MV-4-11 (cell line): ENCODE data around the gene GPATCH11.

Source experiments
- DNase-seq: peaks from one replicate; lab custom pipeline; 2025; lab: John Stamatoyannopoulos, UW

The GPATCH11 gene

DNA sequence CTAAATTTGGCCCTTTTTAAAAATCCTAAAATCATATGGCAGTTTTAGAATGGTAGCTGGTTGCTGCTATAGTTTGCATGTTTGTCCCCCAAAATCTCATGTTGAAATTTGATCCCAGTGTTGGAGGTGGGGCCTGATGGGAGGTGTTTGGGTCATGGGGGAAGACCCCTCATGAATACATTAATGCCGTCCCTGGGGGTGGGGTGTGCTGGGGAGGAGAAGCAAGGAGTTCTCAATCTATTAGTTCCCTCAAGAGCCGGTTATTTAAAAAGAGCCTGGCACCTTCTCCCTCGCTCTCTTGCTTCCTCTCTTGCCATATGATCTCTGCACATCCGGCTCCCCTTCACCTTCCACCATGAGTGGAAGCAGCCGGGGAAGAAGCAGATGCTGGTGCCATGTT is 20.8 kb downstream of the GPATCH11 start:
- DNase-seq = no peak

GRCh38 chr2:37109523-37109922 is 25.2 kb downstream of the GPATCH11 start:
- no peak for DNase-seq

- no peak for DNase-seq
Observed at GRCh38 chr2:37110306-37111212, 26.2 kb downstream of the GPATCH11 start.

DNA sequence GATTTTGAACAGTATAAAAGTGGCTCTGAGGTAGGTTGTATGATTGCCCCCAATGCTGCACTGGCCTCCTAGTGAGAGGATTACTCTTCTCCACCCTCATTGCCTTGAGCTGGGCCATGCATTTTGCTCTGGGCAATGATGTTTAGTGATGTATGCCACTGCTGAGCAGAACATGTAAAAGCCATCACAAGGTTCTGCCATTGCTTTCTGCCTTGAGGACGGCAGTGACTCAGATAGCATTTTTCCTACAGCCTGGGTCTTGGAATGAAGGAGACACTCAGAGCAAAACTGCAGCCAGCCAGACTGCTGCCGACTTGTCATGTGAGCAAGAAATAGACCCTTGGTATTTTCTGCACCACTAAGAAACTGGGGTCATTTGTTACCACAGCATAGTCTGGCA is 27.6 kb downstream of the GPATCH11 start:
- DNase-seq = no peak

DNA sequence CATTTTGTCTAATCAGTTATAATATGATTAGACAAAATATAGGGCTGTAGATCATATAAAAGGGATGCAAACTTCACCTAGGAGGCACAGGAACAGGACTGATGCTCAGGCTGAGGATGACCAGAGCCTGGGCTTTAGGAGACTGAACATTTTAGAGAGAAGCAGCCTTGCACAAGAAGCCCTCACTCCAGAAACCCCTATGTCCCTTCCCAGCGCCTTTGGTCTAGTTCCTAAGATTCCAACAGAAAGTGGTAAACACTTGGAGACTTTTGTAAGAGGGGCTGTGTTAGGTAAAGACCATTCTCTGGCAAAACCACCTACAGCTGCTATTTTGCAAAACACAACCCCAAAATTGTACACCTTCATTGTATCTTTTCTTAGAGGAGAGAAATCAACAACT is 33.2 kb downstream of the GPATCH11 start:
- no peak for DNase-seq

GRCh38 chr2:37119157-37119556 is 34.8 kb downstream of the GPATCH11 start:
- peak; percentile 7 for DNase-seq

DNA sequence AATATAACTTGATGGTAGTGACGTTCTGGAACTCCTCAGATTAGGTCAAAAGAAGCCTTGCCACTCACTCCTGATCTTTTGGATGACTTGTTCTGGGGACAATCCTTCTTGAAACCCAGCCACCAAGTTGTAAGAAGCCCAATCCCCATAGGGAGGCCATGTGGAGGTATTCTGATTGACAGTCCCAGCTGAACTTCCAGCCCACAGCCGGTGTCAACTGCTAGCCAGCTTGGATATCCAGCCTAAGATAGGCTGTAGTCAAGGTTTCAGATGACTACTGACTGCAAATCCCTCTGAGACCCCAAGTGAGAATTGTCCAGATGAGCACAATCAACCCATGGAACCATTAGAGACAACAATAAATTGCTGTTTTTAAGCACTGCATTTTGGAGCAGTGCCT is 41.1 kb downstream of the GPATCH11 start:
- DNase-seq = no peak

- no peak for DNase-seq
Observed at GRCh38 chr2:37132914-37133313, 48.6 kb downstream of the GPATCH11 start.

- DNase-seq = no peak
Observed at GRCh38 chr2:37142546-37142945, 58.2 kb downstream of the GPATCH11 start.

DNA sequence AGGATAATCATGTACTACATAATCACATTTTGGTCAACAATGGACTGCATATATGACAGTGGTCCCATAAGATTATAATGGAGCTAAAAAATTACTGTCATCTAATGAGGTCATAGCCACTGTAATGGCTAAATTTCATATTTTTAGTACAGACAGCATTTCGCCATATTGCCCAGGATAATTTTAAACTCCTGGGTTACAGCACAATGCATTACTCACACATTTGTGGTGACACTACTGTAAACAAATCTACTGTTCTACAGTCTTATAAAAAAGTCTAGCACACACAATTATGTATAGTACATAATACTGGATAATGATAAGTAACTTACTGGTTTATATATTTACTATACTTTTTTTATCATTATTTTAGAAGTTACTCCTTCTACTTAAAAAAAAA is 59.7 kb downstream of the GPATCH11 start:
- peak; percentile 79 for DNase-seq

- no peak for DNase-seq
Observed at GRCh38 chr2:37146062-37146461, 61.7 kb downstream of the GPATCH11 start.

GRCh38 chr2:37148325-37148724 is 64.0 kb downstream of the GPATCH11 start:
- DNase-seq = no peak
